Measurements from ENCODE around the gene DISC1.

The DISC1 gene

GRCh38 chr1:231695439-231696255, 69.1 kb downstream of the DISC1 start:
- DNase-seq (ENCODE audit: low read depth in 3 of 3): no peak

GRCh38 chr1:231699784-231700183, 73.2 kb downstream of the DISC1 start:
- DNase-seq (ENCODE audit: low read depth in 3 of 3): no peak

- DNase-seq (ENCODE audit: low read depth in 3 of 3): no peak
These were observed 74.7 kb downstream of the DISC1 start for GRCh38 chr1:231701306-231701705.

GRCh38 chr1:231702331-231702730, 75.7 kb downstream of the DISC1 start:
- no peak for DNase-seq (ENCODE audit: low read depth in 3 of 3)

- DNase-seq (ENCODE audit: low read depth in 3 of 3): no peak
These were observed 76.2 kb downstream of the DISC1 start for GRCh38 chr1:231702804-231703203.

GRCh38 chr1:231705806-231706760, 79.5 kb downstream of the DISC1 start:
- no peak for DNase-seq (ENCODE audit: low read depth in 3 of 3)

- DNase-seq (ENCODE audit: low read depth in 3 of 3): no peak
These were observed 80.3 kb downstream of the DISC1 start for GRCh38 chr1:231706934-231707333.

GRCh38 chr1:231707407-231707806, 80.8 kb downstream of the DISC1 start:
- no peak for DNase-seq (ENCODE audit: low read depth in 3 of 3)

- no peak for DNase-seq (ENCODE audit: low read depth in 3 of 3)
These were observed 81.8 kb downstream of the DISC1 start for GRCh38 chr1:231708394-231708793.

- no peak for DNase-seq (ENCODE audit: low read depth in 3 of 3)
These were observed 87.8 kb downstream of the DISC1 start for GRCh38 chr1:231714440-231714839.

- DNase-seq (ENCODE audit: low read depth in 3 of 3): no peak
These were observed 89.5 kb downstream of the DISC1 start for GRCh38 chr1:231715816-231716722.

- no peak for DNase-seq (ENCODE audit: low read depth in 3 of 3)
These were observed 90.3 kb downstream of the DISC1 start for GRCh38 chr1:231716879-231717278.

GRCh38 chr1:231719485-231720183, 93.0 kb downstream of the DISC1 start:
- no peak for DNase-seq (ENCODE audit: low read depth in 3 of 3)

- no peak for DNase-seq (ENCODE audit: low read depth in 3 of 3)
These were observed 94.2 kb downstream of the DISC1 start for GRCh38 chr1:231720652-231721325.

- no peak for DNase-seq (ENCODE audit: low read depth in 3 of 3)
These were observed 94.8 kb downstream of the DISC1 start for GRCh38 chr1:231721436-231721835.

- no peak for DNase-seq (ENCODE audit: low read depth in 3 of 3)
These were observed 95.8 kb downstream of the DISC1 start for GRCh38 chr1:231722356-231722755.

GRCh38 chr1:231723146-231723545, 96.6 kb downstream of the DISC1 start:
- DNase-seq (ENCODE audit: low read depth in 3 of 3): no peak

- DNase-seq (ENCODE audit: low read depth in 3 of 3): no peak
These were observed 97.5 kb downstream of the DISC1 start for GRCh38 chr1:231724041-231724440.

- no peak for DNase-seq (ENCODE audit: low read depth in 3 of 3)
These were observed 98.5 kb downstream of the DISC1 start for GRCh38 chr1:231724876-231725647.

GRCh38 chr1:231727171-231727570, 100.6 kb downstream of the DISC1 start:
- no peak for DNase-seq (ENCODE audit: low read depth in 3 of 3)
